K562 (cell line): Measurements from ENCODE around the gene RUNX1. TPM values are rescaled to one million over a fixed set of nuclear protein-coding genes. Genes with fewer than 3 reads are reported as not detected.

Experiments
- CEBPZ ChIP-seq: fragments of 150-350 bp; IDR thresholded peaks from 2 replicates; pipeline ENCODE4 v1.6.1; 2014; ENCODE audit warnings: low read depth, mild to moderate bottlenecking, low read length, borderline replicate concordance
- CREM ChIP-seq: IDR thresholded peaks from 2 replicates; pipeline ENCODE4 v1.6.1; 2014; ENCODE audit warnings: antibody characterized with exemption, low read depth
- HNRNPK ChIP-seq: fragments of 200-400 bp; formaldehyde crosslinking; IDR thresholded peaks from one replicate; pipeline ENCODE4 v1.6.1; 2018; ENCODE audit warnings: mild to moderate bottlenecking, low read depth, low read length; ENCODE audit not compliant: poor library complexity, severe bottlenecking
- MAZ ChIP-seq, 2 experiments: fragments of 450-650 bp in 1 of 2; sonication (generic) in 1 of 2; formaldehyde crosslinking; IDR thresholded peaks in 1 of 2; conservative IDR thresholded peaks in 1 of 2; 2 replicates each; pipeline versions ENCODE4 v1.4.0 to v1.5.0; 2020; ENCODE audit warnings: mild to moderate bottlenecking in 1 of 2, missing genetic modification reagents in 1 of 2
- MEF2D ChIP-seq: conservative IDR thresholded peaks from 2 replicates; pipeline ENCODE4 v1.6.1; 2016; ENCODE audit warnings: low read depth, missing genetic modification characterization, missing compliant biosample characterization
- NCOA2 ChIP-seq, 2 experiments: fragments of 450-650 bp; IDR thresholded peaks; 2 replicates each; pipeline ENCODE4 v1.6.1; 2018; ENCODE audit warnings: mild to moderate bottlenecking in 2 of 2, moderate library complexity in 1 of 2; ENCODE audit not compliant: partially characterized antibody in 2 of 2
- NRF1 ChIP-seq, 2 experiments: fragments of 450-650 bp; IDR thresholded peaks in 1 of 2; conservative IDR thresholded peaks in 1 of 2; 2 replicates each; pipeline ENCODE4 v1.6.1; 2014; ENCODE audit warnings: mild to moderate bottlenecking in 2 of 2
- PTTG1 ChIP-seq: fragments of 450-650 bp; IDR thresholded peaks from 2 replicates; pipeline ENCODE4 v1.6.1; 2016; ENCODE audit warnings: low read depth, mild to moderate bottlenecking, missing genetic modification characterization, missing compliant biosample characterization
- SMAD1 ChIP-seq: fragments of 150-350 bp; IDR thresholded peaks from 2 replicates; pipeline ENCODE4 v1.6.1; 2014; ENCODE audit warnings: low read length, low read depth; ENCODE audit not compliant: partially characterized antibody
- SRSF7 ChIP-seq: fragments of 200-400 bp; formaldehyde crosslinking; optimal IDR thresholded peaks from 2 replicates; pipeline ENCODE3; 2017; ENCODE audit warnings: mild to moderate bottlenecking, low read depth, low read length
- ZFP1 ChIP-seq: fragments of 450-650 bp; formaldehyde crosslinking; IDR thresholded peaks from 2 replicates; pipeline ENCODE4 v1.4.0; 2020; ENCODE audit warnings: mild to moderate bottlenecking, mixed read lengths
- ZNF121 ChIP-seq: sonication (generic); formaldehyde crosslinking; conservative IDR thresholded peaks from 2 replicates; pipeline ENCODE4 v1.8.0; 2022; ENCODE audit warnings: missing genetic modification reagents
- ZNF133 ChIP-seq: fragments of 250-450 bp; sonication (Bioruptor Pico); IDR thresholded peaks from 2 replicates; pipeline ENCODE4 v1.4.0; 2020; ENCODE audit warnings: mild to moderate bottlenecking
- ZNF143 ChIP-seq: sonication (generic); formaldehyde crosslinking; IDR thresholded peaks from 2 replicates; pipeline ENCODE4 v1.9.0; 2022; ENCODE audit warnings: mild to moderate bottlenecking, missing genetic modification reagents
- ZNF282 ChIP-seq: sonication (generic); formaldehyde crosslinking; IDR thresholded peaks from 2 replicates; pipeline ENCODE4 v1.8.1; 2023; ENCODE audit warnings: missing genetic modification reagents
- ZNF512 ChIP-seq: IDR thresholded peaks from 2 replicates; pipeline ENCODE4 v1.6.1; 2016; ENCODE audit warnings: missing genetic modification characterization, missing compliant biosample characterization
- polyA plus RNA-seq, 8 experiments: library from polyadenylated mRNA; depleted of rRNA in 4 of 8; stranded (reverse) in 5 of 8; unstranded in 3 of 8; fragments of >200 nt; fragmentation: Nextera tagmentation in 2 of 8; fragmentation: Illumina TruSeq in 1 of 8; extraction: Ambion mirVana in 2 of 8; extraction: Trizol in 1 of 8; gene quantifications; 2 replicates each; pipeline versions ENCODE4 v1.2.1 to v1.2.3, GENCODE V29; 2011 to 2014; ENCODE audit warnings: inconsistent platforms in 1 of 8, missing spikeins in 1 of 8
- total RNA-seq, 7 experiments: library from RNA; depleted of rRNA in 6 of 7; stranded (reverse); fragments of >200 nt in 6 of 7; fragmentation: Illumina TruSeq in 2 of 7; extraction: Trizol in 2 of 7; gene quantifications; 2 replicates each; pipeline versions ENCODE4 v1.2.1 to v1.2.3, GENCODE V29; 2011 to 2021; ENCODE audit warnings: low replicate concordance in 1 of 7
- TF ChIP-seq, protein P1 (sequence below): conservative IDR thresholded peaks from 2 replicates; pipeline ENCODE4 v1.6.1; 2011; ENCODE audit warnings: low read depth, mild to moderate bottlenecking, low read length; ENCODE audit not compliant: control insufficient read depth

The RUNX1 gene
- total and polyA plus RNA-seq, 9 of the 15 experiments (the other 6 are each of a cell fraction or from before 2014, with no cell fraction given) = 2.2 to 68.6 (median 17.8) TPM

- TF ChIP-seq ZNF512 (tag) (peak; percentile 77), ZFP1 (CRISPR knock-in tag) (no peak), ZNF133 (no peak), SRSF7 (no peak), PTTG1 (tag) (no peak), MAZ (CRISPR knock-in tag; conservative IDR thresholded peaks at IDR 0.05 in 1 of 2, IDR thresholded peaks at IDR 0.05 in 1 of 2) (peak in 1 of 2 experiments; percentile 65; a peak in 3 of 4 replicates), NRF1 (conservative IDR thresholded peaks at IDR 0.05 in 1 of 2, IDR thresholded peaks at IDR 0.05 in 1 of 2) (peak; percentile 76 to 81), CEBPZ (no peak), ZNF143 (no peak), CREM (peak; percentile 81), HNRNPK (no peak), ZNF121 (no peak), MEF2D (tag) (no peak), NCOA2 (IDR thresholded peaks at IDR 0.05; ENCODE audit: partially characterized antibody in 2 of 2) (no peak), SMAD1 (no peak), ZNF282 (CRISPR knock-in tag) (no peak)
- TF ChIP-seq, protein P1, sequence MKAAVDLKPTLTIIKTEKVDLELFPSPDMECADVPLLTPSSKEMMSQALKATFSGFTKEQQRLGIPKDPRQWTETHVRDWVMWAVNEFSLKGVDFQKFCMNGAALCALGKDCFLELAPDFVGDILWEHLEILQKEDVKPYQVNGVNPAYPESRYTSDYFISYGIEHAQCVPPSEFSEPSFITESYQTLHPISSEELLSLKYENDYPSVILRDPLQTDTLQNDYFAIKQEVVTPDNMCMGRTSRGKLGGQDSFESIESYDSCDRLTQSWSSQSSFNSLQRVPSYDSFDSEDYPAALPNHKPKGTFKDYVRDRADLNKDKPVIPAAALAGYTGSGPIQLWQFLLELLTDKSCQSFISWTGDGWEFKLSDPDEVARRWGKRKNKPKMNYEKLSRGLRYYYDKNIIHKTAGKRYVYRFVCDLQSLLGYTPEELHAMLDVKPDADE = peak; percentile 21; the same call in 1 of the 2 replicates
Measured at GRCh38 chr21:34887725-34888568, 161.2 kb downstream of the RUNX1 start (continued).
